GM12878 (cell line): Measurements from ENCODE around the gene KIF3A.

Experiments
- CTCF ChIP-seq, 3 experiments: IDR thresholded peaks in 2 of 3; conservative IDR thresholded peaks in 1 of 3; 2 replicates each; pipeline ENCODE4 v1.5.1; 2011; ENCODE audit warnings: low read depth in 3 of 3, low read length in 3 of 3, mild to moderate bottlenecking in 3 of 3, control low read depth in 2 of 3, moderate library complexity in 2 of 3, inconsistent platforms in 1 of 3, mixed read lengths in 1 of 3; ENCODE audit not compliant: control insufficient read depth in 2 of 3, insufficient read depth in 1 of 3; ENCODE audit errors: extremely low read depth in 1 of 3
- EP300 ChIP-seq, 2 experiments: fragments of 150-350 bp in 1 of 2; IDR thresholded peaks; 2 replicates each; pipeline ENCODE4 v1.6.1; 2011 to 2012; ENCODE audit warnings: low read depth in 2 of 2, low read length in 2 of 2, borderline replicate concordance in 1 of 2, improper control_type of control experiment in 1 of 2, inconsistent platforms in 1 of 2; ENCODE audit not compliant: control insufficient read depth in 1 of 2
- ESRRA ChIP-seq: IDR thresholded peaks from 2 replicates; pipeline ENCODE4 v1.6.1; 2012; ENCODE audit warnings: mild to moderate bottlenecking, low read length, improper control_type of control experiment
- EZH2 ChIP-seq: IDR thresholded peaks from 2 replicates; pipeline ENCODE4 v1.6.1; 2012; ENCODE audit warnings: low read depth, mild to moderate bottlenecking, control low read depth, inconsistent platforms, low read length, borderline replicate concordance; ENCODE audit not compliant: control insufficient read depth
- HDAC6 ChIP-seq: fragments of 200-600 bp; sonication (generic); IDR thresholded peaks from one replicate; pipeline ENCODE4 v1.8.0; 2017; ENCODE audit warnings: antibody characterized with exemption; ENCODE audit not compliant: unreplicated experiment
- IKZF1 ChIP-seq: fragments of 450-650 bp; conservative IDR thresholded peaks from 2 replicates; pipeline ENCODE4 v1.6.1; 2017; ENCODE audit warnings: antibody characterized with exemption, mild to moderate bottlenecking
- MAX ChIP-seq: IDR thresholded peaks from 2 replicates; pipeline ENCODE4 v1.6.1; 2012; ENCODE audit warnings: low read depth, low read length, improper control_type of control experiment
- MEF2A ChIP-seq: IDR thresholded peaks from 2 replicates; pipeline ENCODE4 v1.6.1; 2011; ENCODE audit warnings: low read depth, mild to moderate bottlenecking, low read length, moderate library complexity; ENCODE audit not compliant: insufficient read depth
- POLR2A ChIP-seq: IDR thresholded peaks from 2 replicates; pipeline ENCODE4 v1.6.1; 2011; ENCODE audit warnings: low read depth, mild to moderate bottlenecking, low read length
- RB1 ChIP-seq: fragments of 450-650 bp; formaldehyde crosslinking; IDR thresholded peaks from 2 replicates; pipeline ENCODE4 v1.6.1; 2017; ENCODE audit warnings: mild to moderate bottlenecking, borderline replicate concordance
- SMC3 ChIP-seq: IDR thresholded peaks from 2 replicates; pipeline ENCODE4 v1.6.1; 2011; ENCODE audit warnings: low read length, improper control_type of control experiment, borderline replicate concordance
- SRF ChIP-seq, 2 experiments: IDR thresholded peaks; 2 replicates each; pipeline ENCODE4 v1.6.1; 2011; ENCODE audit warnings: low read depth in 2 of 2, low read length in 2 of 2, mild to moderate bottlenecking in 1 of 2, moderate library complexity in 1 of 2
- ZBTB4 ChIP-seq: fragments of 450-650 bp; formaldehyde crosslinking; IDR thresholded peaks from 2 replicates; pipeline ENCODE4 v1.4.0; 2022; ENCODE audit warnings: mild to moderate bottlenecking, moderate library complexity

GRCh38 chr5:132675936-132676689 is 61.2 kb downstream of the KIF3A start:
- TF ChIP-seq POLR2A (no peak), EZH2 (no peak), IKZF1 (no peak), ZBTB4 (CRISPR knock-in tag) (no peak), CTCF (IDR thresholded peaks at IDR 0.05 in 2 of 3, conservative IDR thresholded peaks at IDR 0.05 in 1 of 3; ENCODE audit: control insufficient read depth in 2 of 3, extremely low read depth in 1 of 3, insufficient read depth in 1 of 3, low read depth in 3 of 3, low read length in 3 of 3) (no peak), MEF2A (no peak), RB1 (no peak), SMC3 (no peak), MAX (no peak), ESRRA (no peak), SRF (IDR thresholded peaks at IDR 0.05; ENCODE audit: low read depth in 2 of 2, low read length in 2 of 2) (no peak), HDAC6 (no peak), EP300 (IDR thresholded peaks at IDR 0.05; ENCODE audit: borderline replicate concordance in 1 of 2, control insufficient read depth in 1 of 2, low read depth in 2 of 2, low read length in 2 of 2) (no peak)
